AG04450 (cell line): ENCODE results near the gene XCR1. TPM values are rescaled to one million over a fixed set of nuclear protein-coding genes. Genes with fewer than 3 reads are reported as not detected.
A peak's percentile ranks its signal among the peaks of the same experiment; 100 is the strongest.

Experiments
- CTCF ChIA-PET: fragments of 300-600, 350-600 bp; formaldehyde crosslinking; extraction: SDS; loops from one replicate; lab custom pipeline; 2022; ENCODE audit warnings: antibody characterized with exemption, inconsistent platforms; lab: Charles Lee
- POLR2A ChIA-PET: fragments of 350-600 bp; formaldehyde crosslinking; extraction: SDS; loops from one replicate; lab custom pipeline; 2021; ENCODE audit warnings: antibody characterized with exemption, inconsistent platforms; lab: Yijun Ruan, JAX
- DNase-seq: peaks from one replicate; pipeline ENCODE4 v3.0.0-alpha.2; 2011; ENCODE audit warnings: low read depth, low spot score
- H3K27ac ChIP-seq: one replicate; pipeline ENCODE4 v1.5.1; 2012; ENCODE audit warnings: low read depth, low read length, control low read depth
- H3K27me3 ChIP-seq: one replicate; pipeline ENCODE4 v1.6.0; 2012; ENCODE audit warnings: low read length; ENCODE audit not compliant: control insufficient read depth, insufficient read depth
- H3K4me3 ChIP-seq: 2 replicates; pipeline ENCODE4 v1.5.1; 2011; ENCODE audit warnings: mild to moderate bottlenecking, low read depth, low read length, control low read depth
- H3K9me3 ChIP-seq: 2 replicates; pipeline ENCODE4 v1.5.1; 2012; ENCODE audit warnings: low read length; ENCODE audit not compliant: control insufficient read depth, insufficient read depth
- polyA plus RNA-seq: library from polyadenylated mRNA; depleted of rRNA; stranded (reverse); fragments of >200 nt; gene quantifications from 2 replicates; pipeline ENCODE4 v1.2.3, GENCODE V29; 2011
- TF ChIP-seq, protein P1 (sequence below): IDR thresholded peaks from 2 replicates; pipeline ENCODE4 v1.5.1; 2011; ENCODE audit warnings: low read depth, low read length, control low read depth, inconsistent platforms

XCR1 gene
- polyA plus RNA-seq, 1 experiment, result not detected

DNA sequence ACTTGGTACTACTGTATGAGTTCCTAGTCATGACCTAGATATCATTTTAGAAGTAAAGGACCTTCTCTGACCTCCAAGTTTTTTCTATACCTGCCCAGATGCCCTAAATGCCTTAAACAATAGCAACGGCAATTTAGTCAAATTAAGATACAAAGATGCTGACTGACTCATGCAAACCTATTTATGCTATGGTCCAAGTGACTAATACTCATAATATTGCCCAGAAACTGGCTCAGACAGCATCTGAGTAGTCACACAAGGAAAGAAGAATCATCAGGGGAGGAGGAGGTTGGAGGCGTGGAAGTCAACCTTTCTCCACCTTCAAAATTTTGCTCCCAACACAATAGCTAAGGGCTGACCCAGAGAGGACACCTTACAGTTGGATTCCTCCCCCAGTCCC lies 38.5 kb downstream of the XCR1 start:
- TF ChIP-seq, protein P1, sequence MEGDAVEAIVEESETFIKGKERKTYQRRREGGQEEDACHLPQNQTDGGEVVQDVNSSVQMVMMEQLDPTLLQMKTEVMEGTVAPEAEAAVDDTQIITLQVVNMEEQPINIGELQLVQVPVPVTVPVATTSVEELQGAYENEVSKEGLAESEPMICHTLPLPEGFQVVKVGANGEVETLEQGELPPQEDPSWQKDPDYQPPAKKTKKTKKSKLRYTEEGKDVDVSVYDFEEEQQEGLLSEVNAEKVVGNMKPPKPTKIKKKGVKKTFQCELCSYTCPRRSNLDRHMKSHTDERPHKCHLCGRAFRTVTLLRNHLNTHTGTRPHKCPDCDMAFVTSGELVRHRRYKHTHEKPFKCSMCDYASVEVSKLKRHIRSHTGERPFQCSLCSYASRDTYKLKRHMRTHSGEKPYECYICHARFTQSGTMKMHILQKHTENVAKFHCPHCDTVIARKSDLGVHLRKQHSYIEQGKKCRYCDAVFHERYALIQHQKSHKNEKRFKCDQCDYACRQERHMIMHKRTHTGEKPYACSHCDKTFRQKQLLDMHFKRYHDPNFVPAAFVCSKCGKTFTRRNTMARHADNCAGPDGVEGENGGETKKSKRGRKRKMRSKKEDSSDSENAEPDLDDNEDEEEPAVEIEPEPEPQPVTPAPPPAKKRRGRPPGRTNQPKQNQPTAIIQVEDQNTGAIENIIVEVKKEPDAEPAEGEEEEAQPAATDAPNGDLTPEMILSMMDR, result no peak
- ChIA-PET POLR2A (interaction anchor here (0.6 kb wide), 1 partner anchor 16 kb away, joined by 3 read pairs; no protein-coding TSS in a partner anchor), CTCF (interaction anchor here (0.9 to 1.2 kb wide), 2 partner anchors 38 to 90 kb away, joined by 3 to 4 read pairs; no protein-coding TSS in a partner anchor)
- Histone ChIP-seq H3K27me3 (no peaks in the 10 kb centered on the region), H3K27ac (peak overlapping the region; percentile 80), H3K9me3 (no peaks in the 10 kb centered on the region), H3K4me3 (no peak overlapping the region)
- no peak for DNase-seq

DNA sequence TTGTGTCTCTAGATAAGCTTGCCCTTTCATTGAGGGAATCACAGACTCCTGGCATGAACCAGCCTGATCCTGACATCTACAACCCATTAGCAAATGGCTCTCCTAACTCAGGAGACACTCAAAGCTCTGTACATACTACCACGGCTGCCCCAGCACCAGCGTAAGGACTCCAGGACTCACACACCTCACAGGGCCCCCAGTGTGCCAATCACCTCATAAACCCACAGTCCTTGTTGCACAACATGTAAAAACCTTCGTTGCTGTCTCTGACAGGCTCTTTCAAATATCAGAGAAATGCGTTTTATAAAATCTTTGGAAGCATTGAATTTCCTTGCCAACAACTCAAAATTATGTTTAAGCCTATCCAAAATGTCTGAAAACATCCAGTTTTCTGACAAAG lies 38.9 kb downstream of the XCR1 start:
- ChIA-PET CTCF (interaction anchor here (0.9 to 1.2 kb wide), 2 partner anchors 37 to 91 kb away, joined by 3 to 4 read pairs; no protein-coding TSS in a partner anchor), POLR2A (interaction anchor here (1.3 kb wide), 1 partner anchor 16 kb away, joined by 8 read pairs; no protein-coding TSS in a partner anchor)
- no peak overlapping the region for H3K4me3 ChIP-seq
- no peak for DNase-seq
- TF ChIP-seq, protein P1, result no peak
- H3K9me3 ChIP-seq, result no peaks in the 10 kb centered on the region
- peak overlapping the region; percentile 81 for H3K27ac ChIP-seq
- H3K27me3 ChIP-seq, result no peaks in the 10 kb centered on the region

DNA sequence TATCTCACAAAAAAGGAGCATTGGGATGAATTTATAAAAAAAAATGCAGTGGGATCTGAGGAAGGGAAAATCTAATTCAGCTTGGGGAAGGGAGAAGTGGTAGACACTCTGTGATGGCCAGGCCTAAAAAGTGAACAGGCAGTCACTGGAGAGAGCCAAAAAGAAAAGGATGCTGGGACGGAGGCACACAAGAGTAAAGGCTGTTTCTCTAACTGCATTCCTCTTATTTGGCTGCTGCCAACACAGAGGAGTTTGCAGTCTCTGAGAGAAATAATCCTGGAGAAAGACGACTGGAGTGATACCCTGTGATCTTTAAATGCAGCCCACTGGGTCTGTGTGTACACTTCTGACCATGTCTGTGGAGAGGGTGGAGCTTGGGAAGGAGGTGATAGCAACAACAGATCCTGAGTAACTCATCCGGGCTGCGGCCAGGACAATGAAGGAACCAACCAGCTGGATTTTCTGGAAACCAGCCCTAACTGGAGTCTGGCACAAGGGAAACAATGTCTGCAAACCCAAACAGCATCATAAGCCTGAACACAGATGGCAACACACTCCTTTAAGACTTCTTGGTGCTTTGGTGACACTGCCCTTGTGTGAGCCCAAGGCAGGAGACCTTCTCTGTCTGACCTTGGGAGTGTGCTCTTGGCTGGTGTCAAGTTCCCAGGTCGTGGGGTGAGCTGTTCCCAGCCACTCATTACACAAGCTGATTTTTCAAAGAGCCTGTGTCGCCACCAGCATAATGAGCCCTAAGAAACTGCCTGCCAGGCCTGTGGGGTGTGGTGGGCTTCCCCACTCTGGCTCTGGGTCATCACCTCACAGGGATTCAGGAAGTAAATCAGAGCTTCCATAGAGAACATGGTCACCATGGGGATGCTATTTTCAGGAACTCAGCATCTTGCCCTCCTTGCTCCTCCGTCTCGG lies 39.7 kb downstream of the XCR1 start:
- Histone ChIP-seq H3K27me3 (no peaks in the 10 kb centered on the region), H3K27ac (peak overlapping the region; percentile 81), H3K4me3 (no peak overlapping the region), H3K9me3 (no peaks in the 10 kb centered on the region)
- TF ChIP-seq, protein P1, result no peak
- CTCF ChIA-PET, result interaction anchor here (1.0 to 2.2 kb wide), 2 partner anchors 92 to 455 kb away, joined by 5 to 9 read pairs; no protein-coding TSS in a partner anchor
- no peak for DNase-seq
- POLR2A ChIA-PET, result interaction anchor here (0.8 to 1.3 kb wide), 2 partner anchors 15 to 19 kb away, joined by 3 to 8 read pairs; no protein-coding TSS in a partner anchor

DNA sequence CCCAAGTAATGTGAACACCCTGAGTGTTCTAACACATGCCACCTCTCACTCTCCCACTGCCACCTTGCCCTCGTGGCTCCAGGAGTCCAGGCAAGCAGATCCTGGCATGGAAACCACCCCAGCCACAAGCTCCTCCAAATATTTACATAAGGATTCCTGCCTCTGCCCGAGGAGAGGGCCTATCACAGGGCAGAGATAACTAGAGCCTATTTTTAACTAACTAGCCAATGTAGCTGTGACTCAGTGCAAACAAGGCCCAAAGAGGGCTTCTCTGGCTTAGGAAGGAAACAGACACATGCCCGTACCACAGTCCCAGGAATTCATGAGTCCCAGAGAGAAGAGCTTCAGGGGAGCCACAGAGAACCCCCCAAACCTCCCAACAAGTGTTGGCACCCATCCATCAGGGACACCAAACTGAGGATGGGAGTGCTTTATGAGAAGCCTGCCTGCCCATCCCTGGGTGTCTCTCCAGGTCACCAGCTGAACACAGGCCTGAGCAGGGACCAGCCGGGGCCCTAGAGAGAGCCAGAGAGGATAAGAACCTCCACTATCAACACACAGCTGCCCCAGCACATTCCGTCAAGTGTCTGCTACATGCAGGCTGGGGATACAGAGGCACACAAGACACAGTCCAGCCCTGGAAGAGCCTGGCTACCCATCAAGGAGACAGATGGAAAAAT lies 40.8 kb downstream of the XCR1 start:
- ChIA-PET CTCF (interaction anchor here (0.6 to 2.2 kb wide), 4 partner anchors 46 to 456 kb away, joined by 3 to 9 read pairs (median 4); no protein-coding TSS in a partner anchor), POLR2A (interaction anchor here (1.4 kb wide), 1 partner anchor 14 kb away, joined by 8 read pairs; no protein-coding TSS in a partner anchor)
- no peak for DNase-seq
- no peak overlapping the region for H3K4me3 ChIP-seq
- H3K27me3 ChIP-seq, result no peaks in the 10 kb centered on the region
- H3K27ac ChIP-seq, result peak overlapping the region; percentile 92
- TF ChIP-seq, protein P1, result no peak
- H3K9me3 ChIP-seq, result no peaks in the 10 kb centered on the region
